NCI-H2227 treated with DMSO at 0.1 percent for 48 hours (cell line): Measurements from ENCODE around the gene CHRNA4.

Experiments used
- DNase-seq: peaks from one replicate; lab custom pipeline; 2025; lab: John Stamatoyannopoulos, UW

CHRNA4 gene

DNA sequence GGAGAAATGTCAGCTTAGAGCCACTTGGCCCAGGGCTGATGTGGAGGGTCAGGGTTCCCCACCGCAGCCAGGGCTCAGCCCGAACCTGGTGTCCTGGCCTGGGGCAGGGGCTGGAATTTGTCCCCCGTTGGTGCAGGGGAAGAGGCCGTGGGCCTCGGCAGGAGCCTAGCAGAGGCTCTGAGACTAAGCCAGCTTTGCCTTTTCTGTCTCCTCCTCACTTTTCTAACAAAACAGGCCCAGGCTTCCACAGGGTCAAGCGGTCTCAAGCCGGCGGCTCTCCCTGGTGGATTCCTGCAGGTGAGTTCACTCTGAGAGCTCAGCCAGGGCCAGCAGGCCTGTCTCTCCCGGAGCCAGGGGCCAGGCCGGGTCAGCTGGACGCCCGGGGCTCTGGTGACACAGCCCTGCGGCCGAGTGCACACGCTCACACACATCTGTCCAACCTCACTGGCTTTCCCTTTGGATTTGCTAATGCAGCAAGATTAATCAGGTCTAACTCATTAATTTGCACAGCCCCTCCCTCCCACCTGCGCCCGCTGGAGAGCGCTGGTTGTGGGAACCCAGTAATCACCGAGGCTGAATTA is 2.9 kb upstream of the CHRNA4 start:
- DNase-seq: no peak

DNA sequence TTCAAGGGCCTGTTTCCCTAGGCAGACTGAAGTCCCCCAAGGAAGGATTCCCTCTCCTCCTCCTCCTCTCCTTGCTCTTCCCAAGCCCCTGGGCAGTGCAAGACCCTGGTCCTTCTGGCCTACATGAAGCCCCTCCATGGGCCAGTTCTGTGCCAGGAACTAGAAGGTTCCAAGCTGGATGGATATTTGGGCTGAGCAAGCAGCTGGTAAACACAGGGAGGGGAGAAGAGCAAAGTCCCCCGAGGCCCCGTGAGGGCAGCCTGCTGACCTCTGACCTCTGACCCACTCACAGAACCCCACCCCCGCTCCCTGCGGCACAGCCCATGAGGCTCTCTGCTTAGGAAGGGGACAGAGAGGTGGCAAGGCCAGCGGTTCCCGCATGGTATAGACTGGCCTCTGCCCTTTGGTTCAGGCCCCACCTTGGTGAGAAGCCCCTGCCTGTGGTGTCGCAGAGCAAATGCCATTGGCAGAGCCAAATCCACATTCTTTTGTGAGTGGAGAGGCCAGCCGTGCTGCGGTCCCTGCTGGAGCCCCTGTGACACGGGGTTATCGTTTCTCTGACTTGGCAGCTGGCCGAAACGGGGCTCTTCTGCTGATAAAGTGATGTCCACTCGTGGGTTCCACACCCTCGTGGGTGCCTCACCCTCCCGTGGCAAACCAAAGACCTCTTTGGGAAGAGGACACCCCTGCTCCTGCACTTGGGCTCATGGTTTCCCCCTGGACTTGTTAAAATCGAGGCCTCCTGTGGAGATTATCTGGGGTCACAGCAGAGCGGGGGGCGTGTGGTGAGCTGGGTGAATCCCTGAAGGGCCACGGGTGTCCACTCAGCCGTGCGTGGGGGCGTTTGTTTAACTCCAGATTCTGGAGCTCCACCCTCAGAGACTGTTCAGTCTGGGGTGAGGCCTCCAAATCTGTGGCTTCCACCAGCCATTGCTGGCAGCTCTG is 2.1 kb upstream of the CHRNA4 start:
- no peak for DNase-seq

DNA sequence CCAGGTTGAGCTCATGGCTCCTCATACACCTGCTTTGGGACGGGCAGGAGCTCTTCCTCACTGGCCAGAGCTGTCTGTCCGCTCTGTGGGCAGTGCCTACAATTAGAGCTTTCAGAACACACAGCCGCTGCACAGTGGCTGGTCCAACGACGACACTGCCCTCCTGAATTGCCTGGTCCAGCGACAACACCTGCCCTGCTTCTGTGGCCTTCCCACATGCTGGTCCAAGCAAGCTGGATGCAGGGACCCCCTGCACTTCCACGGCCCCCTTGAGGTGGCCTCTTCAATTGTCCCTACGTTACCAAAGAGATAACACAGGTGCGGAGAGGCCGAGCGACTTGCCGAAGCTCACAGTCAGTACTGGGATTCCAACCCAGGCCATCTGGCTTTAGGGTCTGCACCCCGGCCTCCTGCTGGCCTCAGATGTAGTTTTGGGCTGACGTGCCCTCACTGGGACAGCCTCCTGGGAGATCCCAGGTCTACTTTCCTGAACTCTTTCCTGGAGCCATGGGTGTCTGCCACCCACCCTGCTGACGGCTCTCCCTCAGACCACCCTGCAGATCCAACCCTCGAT is 1.4 kb upstream of the CHRNA4 start:
- no peak for DNase-seq

DNA sequence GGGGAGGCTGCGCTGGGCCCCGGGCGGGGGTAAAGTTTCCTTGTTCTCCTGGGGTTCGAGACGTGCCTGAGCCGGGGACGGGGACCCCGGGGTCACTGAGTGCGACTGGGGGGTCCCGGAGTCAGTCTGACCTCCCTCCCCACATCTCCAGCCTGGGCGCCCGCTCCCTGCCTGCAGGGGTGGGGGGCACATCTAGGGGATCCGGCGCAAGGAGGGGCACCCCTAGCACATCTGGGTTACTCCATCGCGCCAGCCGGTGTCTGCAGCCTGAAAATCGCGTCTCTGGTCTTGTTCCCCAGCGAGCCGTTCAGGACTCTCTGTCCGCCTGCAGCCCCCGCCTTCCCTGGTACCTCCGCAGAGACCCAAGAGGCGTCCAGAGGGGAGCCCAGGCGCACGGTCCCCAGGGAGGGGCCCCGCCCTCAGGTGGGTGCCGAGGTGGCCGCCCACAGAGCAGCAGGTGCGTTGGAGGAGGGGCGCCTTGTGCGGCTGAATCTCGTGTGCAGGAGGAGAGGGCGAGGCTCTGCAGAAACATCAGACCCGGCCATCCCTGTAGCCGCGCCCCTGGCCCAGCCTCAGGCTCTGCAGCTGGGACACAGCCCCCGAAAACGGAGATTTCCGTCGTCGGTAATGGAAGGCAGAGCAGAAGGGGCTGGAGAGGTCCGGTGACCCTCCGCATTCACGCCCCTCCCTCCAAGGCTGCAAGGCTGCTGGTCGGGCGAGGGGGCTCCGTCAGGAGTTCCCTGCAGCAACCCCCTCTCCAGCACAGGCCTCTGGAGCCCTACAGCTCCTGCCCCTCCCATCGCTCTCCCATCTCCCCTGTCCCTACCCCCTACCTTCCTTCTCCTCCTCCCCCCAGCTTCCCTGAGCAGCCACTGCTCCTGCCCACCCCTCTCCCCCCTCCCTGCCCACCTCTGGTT is 628 bp upstream of the CHRNA4 start:
- no peak for DNase-seq

DNA sequence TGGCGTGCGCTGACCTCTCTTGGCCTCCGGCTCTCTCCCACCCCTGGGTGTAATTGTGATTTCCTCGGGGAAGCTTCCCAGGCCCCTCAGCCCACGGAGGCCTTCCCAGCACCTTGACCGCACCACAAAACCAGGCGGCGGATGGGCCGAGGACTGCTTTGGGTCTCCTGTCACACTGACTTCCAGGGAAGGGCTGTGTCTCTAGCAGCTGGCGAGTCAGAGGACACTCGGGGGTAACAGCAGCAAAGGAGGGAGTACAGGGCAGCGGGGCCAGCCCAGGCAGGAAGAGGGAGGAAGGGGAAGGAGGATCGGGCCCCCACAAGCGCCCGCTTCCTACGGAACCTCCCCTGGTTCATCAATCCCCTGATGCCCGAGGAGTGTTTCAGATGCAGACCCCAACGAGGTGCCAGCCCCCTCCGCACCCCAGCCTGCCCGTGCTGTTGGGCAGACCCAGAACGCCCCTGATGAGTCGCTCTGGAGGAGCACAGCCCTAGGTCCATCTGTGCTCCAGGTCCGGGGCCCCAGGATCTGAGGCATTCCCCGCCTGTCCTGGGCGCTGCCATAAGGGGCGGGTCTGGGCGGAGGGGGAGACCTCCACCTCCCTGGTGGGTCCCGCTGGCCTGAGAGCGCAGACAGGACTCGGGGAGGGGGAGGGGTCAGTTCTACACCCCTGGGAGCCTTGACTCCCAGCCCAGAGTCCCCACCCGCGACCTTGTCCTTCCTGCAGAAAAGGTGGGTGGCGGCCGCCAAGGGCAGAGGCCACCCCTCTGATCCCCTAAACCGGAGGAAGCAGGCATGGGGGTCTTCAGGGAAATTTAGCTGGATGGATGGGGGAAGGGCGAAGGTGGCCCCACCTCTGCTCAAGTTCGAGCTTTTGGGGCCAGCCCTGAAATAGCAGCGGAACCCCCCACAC is 956 bp downstream of the CHRNA4 start:
- no peak for DNase-seq

DNA sequence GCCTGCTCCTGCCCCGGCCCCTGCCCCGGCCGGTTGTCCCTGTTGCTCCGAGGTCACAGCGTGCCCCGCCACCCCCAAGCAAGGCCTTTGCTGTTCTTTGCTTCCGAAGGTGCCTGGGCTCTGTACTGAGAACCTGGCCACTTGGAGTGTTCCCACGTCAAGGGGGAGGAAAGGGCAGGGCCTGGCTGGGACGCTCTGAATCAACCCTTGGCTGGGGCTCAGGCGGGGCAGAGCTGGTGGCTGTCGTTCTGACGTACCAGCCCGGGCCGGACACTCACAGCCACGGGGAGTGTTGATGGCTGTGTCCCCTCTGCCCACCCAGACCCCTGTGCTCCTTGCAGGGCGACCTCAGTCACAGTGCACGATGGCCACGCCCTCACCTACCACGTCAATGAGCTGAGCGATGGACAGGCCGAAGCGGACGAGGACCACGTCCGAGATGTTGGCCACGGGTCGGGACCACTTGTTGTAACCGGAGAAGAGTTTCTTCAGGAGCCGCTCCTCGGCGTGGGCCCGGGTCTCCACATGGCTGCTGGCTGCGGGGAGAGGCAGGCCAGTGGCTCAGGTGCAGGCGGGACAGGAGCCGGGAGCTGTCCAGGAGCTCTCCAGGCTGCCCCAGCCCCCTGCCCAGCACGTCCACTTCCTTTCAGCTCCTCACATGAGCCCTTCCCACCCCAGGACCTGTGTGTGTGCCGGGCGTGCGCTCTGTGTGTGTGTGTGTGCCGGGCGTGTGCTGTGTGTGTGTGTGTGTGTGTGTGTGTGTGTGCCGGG is 1.8 kb downstream of the CHRNA4 start:
- no peak for DNase-seq

DNA sequence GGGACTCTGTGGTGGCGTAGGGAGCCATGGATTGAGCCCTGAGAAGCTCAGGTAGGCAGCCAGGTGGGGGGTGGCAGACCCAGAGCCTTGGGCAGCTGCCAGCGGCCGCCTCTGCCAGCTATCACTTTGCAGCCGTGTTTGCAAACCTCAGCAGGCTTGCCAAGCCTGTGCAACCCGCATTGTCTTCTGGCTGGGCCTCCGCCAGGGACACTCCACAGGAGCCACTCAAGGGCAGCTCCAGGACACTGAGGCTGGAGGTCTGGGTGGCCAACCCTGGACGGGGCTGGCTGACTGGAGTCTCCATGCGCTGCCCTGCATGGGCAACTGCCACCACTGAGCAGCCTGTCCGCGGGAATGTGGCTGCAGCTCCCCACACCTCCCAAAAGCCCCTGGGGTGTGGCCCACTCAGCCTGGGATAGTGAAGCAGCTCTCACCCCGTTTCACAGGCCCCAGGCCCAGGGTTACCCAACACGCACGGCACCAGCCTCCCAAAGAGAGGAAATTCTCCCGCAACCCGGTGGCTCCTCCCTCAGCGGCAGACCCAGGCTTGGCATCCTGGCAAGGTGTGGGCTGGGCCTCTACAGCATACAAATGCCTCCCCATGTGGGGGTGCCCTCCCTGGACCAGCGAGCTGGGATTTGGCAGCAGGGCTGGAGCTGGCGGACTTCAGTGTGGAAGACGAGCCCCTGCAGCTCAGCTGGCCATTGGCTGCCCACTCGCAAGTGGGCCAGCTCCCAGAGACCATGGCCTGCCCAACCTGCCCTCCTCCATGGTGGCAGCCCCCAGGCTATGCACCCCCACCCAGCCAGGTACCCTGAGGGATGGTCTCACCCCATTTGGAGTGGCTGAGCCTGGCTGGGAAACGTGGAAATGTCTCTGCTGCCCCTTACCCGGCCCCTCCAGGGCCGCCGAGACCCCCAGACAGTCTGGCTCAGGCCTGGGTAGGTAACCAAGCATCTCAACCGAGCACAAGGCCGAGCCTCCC is 2.9 kb downstream of the CHRNA4 start:
- DNase-seq: no peak

DNA sequence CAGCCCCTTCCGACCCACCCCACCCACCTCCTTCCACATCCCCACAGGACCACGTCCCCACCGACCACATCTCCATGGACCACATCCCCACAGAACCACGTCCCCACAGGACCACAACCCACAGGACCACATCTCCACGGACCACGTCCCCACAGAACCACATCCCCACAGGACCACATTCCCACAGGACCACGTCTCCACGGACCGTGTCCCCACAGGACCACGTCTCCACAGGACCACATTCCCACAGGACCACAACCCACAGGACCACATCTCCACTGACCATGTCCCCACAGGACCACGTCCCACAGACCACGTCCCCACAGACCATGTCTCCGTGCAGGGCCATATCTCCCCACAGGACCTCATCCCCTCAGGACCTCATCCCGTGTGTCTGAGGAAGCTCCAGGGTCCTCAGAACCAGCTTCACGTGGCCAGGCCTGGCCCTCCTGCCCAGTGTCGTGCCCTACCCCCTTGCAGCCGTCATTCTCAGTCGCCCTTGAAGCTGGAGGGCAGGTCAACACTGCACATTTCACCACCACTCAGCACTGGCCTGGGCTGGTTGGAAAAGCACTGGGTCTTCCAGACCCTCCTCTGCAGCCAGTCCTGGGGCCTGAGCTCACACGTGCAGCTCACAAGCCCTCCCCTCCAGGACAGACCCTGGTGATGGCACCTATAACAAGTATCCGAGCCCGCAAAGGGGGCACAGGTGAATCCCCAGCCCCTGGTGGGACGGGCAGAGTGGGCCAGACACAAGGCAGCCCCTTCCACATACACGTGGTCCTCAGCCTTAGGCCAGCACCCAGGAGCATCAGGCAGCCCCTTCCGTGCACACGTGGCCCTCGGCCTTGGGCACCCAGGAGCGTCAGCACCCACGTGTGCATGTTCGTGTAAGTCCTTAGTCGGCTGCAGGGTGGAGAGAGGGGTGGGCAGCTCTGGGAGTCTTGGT is 3.9 kb downstream of the CHRNA4 start:
- no peak for DNase-seq

DNA sequence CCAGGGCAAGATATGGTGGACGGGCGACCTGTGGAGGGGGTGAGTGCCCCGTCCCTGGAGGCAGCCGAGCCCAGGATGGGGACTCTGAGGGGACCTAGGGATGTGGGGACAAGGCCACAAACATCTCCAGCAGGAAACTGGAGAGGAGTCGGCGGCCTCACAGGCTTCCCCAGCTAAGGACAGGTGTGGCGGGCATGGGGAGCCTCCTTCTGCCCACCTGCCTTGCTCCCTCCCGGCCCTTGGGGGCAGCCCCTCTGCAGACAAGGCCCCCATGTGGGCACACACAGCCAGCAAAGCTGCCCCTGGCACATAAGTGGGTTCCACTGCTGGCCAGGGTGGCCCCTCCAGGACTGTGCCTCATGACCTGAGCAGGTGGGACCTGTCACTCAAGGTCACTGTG is 4.6 kb downstream of the CHRNA4 start:
- DNase-seq: no peak

DNA sequence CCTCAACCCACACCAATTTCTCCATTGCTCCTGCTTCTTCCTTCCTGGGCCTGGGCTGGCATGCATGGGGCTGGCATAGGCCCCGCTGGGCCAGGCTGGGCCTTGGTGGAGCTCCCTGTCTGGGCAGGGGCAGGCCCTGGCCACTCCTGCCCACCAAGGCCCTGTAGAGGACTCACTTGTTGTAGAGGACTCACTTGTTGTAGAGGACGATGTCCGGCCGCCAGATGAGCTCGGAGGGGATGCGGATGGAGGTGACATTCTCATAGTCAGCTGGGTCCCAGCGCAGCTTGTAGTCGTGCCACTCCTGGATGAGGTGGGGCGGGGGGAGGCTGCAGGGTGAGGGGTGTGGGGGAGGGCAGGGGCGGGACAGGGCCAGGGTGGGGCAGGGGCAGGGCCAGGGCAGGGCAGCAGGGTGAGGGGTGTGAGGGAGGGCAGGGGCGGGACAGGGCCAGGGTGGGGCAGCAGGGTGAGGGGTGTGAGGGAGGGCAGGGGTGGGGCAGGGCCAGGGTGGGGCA is 5.3 kb downstream of the CHRNA4 start:
- DNase-seq: no peak

DNA sequence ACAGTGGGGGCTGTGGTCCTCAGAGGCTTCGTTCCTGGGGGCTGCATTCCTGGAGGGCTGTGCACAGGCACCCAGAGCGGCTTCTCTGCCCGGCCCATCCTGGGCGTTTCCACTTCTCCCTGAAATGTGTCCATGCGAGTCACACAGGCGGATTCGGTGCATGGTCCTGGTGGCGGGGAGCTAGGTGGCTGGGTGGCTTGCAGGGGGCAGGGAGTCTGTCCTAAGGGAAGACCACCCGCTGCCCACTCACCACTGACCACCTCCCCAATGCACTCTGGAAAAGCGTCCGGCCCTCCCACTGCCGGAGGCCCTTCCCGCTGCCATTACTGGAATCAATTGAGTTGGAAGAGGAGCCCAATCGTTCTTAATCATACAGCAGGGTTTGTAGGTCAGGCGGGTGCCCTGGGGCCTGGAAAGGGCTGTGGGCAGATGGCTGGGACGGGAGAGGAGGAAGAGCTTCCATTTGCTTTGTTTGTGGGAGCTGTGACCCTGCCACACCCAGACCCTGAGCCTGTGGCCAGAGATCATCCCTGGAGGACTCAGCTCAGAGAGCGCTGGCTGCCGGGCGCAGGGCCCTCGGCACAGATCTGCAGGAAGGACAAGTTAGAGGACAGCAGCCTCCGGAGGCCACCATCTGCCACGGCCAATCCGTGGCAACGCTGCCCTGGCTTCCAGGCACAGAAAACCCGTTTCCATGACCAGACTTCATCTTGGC is 6.4 kb downstream of the CHRNA4 start:
- DNase-seq: no peak

DNA sequence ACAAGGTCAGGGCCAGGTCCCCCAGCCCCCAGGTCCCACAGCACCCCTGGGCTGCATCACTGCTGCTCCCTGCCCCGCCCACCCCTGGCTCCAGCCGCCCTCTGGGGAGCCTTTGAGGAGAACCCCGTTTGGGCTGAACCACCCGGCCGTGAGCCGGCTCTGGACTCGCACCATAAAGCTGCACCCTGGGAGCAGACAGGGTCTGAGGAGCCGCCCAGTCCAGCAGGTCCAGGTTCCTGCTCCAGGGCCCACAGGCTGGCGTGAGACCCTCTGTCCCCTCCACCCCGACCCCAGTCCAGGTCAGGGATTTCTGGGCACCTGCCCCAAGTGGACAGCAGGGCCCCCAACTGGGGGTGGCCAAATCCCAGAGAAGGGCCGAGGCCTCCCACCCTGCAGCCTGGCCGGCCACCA is 8.3 kb downstream of the CHRNA4 start:
- DNase-seq: no peak

DNA sequence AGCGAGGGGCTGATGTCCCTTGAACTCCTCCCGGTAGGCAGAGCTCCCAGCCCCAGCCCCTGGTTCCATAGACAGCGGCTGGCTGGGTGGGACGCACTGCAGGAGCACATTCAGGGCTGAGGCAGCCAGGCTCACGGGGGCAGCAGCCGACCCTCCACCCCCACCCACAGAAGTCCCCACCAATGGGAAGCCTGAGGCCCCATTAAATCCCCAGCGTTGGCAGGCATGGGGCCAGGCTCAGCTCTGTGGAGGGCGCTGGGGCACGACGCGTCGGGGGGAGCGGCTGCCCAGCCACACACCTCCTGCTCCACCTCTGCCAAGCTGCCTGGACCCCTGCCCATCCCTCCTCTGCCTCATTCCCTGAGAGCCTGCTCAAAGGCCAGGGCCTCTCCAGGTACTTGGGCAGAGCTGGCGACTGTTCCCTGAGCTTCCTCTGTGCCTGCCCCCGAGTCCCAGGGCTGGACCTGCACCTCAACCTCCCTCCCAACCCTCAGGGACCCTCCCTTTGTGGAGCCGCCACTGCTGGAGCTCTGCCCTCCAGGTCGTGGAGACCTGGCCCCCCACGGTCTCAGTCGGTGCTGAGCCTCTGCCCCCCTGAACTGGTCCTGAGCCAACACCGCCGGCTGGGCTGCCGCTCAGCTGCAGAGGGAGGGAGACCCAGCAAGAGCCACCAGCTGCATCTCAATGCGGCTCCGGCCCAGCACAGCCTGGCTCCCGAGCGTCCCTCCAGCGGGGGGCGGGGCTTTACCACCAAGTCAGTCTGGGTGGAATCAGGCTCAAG is 9.1 kb downstream of the CHRNA4 start:
- DNase-seq: no peak

DNA sequence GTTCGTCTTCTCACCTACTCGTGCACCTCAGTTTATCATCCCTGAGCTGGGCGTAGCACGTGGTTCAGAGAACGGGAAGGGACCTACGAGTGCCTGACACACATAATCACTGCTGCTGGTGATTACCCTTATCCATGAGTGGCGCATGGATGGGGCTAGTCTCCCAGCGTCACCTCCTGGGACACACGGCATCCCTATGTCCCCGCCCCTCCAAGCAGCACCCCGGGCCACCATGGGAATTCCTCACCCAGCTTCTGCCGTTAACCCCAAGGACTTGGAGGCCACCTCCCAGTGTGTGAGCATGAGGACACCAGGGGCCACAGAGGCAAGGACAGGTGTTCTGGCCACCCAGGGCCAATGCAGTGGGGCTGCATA is 9.8 kb downstream of the CHRNA4 start:
- no peak for DNase-seq

DNA sequence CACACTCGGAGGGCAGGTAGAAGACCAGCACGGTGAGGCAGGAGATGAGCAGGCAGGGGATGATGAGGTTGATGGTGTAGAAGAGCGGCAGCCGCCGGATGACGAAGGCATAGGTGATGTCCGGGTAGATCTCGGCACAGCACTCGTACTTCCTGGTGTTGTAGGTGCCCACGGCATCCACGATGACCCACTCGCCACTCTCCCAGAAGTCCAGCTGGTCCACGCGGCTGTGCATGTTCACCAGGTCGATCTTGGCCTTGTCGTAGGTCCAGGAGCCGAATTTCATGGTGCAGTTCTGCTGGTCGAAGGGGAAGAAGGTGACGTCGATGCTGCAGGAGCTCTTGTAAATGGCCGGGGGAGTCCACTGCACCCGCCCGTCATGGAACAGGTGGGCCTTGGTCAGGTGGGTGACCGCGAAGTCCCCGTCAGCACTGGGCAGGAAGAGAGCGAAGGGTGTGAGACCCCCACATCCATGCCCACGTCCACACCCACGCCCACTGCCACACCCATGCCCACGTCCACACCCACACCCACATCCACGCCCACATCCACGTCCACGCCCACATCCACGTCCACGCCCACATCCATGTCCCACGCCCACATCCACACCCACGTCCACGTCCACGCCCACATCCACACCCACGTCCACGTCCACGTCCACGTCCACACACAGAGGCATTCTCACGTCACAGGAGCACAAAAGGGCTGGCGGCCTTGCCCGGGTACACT is 10.4 kb downstream of the CHRNA4 start:
- DNase-seq: no peak

DNA sequence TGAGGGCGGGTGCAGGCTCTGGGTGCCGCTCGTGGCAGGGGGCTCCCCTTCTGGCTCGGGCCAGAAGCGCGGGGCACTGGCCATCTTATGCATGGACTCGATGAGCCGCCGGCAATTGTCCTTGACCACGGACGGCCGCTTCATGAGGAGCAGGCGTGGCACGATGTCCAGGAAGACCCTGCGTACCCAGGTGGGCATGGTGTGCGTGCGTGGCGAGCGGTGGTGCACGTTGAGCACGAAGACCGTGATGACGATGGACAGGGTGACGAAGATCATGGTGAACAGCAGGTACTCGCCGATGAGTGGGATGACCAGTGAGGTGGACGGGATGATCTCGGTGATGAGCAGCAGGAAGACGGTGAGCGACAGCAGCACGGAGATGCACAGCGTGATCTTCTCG is 11.0 kb downstream of the CHRNA4 start:
- DNase-seq: no peak
